ENCODE measurements around the gene RCSD1. TPM values are rescaled to one million over a fixed set of nuclear protein-coding genes. Genes with fewer than 3 reads are reported as not detected.

Gene RCSD1
- total RNA-seq, 1 donor from 2014 or later: 45.9 TPM

GRCh38 chr1:167673265-167673664, 43.2 kb downstream of the RCSD1 start:
- H3K4me1 ChIP-seq (ENCODE audit: control insufficient read depth in 3 of 3, insufficient read depth in 3 of 3, low read length in 3 of 3): peaks cover 43 to 61% (median 49%) of the 10 kb centered on the region in 3 donors
- H3K4me3 ChIP-seq (ENCODE audit: low read length in 3 of 3): no peak overlapping the region
- H3K27me3 ChIP-seq (ENCODE audit: control insufficient read depth in 3 of 3, insufficient read depth in 3 of 3, low read length in 3 of 3): no peaks in the 10 kb centered on the region
- no peak overlapping the region for H3K9ac ChIP-seq (ENCODE audit: low read depth in 1 of 3, low read length in 3 of 3)
- no peak overlapping the region for H3K27ac ChIP-seq (ENCODE audit: low read depth, low read length)
- no peaks in the 10 kb centered on the region for H3K9me3 ChIP-seq (ENCODE audit: control insufficient read depth in 3 of 3, low read length in 3 of 3)
- H3K36me3 ChIP-seq (ENCODE audit: control insufficient read depth in 3 of 3, insufficient read depth in 3 of 3, low read length in 3 of 3): peaks cover 0 to 5% (median 0%) of the 10 kb centered on the region in 3 donors

- Histone ChIP-seq H3K27me3 (ENCODE audit: control insufficient read depth in 3 of 3, insufficient read depth in 3 of 3, low read length in 3 of 3) (no peaks in the 10 kb centered on the region), H3K36me3 (ENCODE audit: control insufficient read depth in 3 of 3, insufficient read depth in 3 of 3, low read length in 3 of 3) (peaks cover 0 to 5% (median 0%) of the 10 kb centered on the region in 3 donors), H3K9me3 (ENCODE audit: control insufficient read depth in 3 of 3, low read length in 3 of 3) (no peaks in the 10 kb centered on the region), H3K4me3 (ENCODE audit: low read length in 3 of 3) (no peak overlapping the region), H3K9ac (ENCODE audit: low read depth in 1 of 3, low read length in 3 of 3) (no peak overlapping the region), H3K27ac (ENCODE audit: low read depth, low read length) (no peak overlapping the region), H3K4me1 (ENCODE audit: control insufficient read depth in 3 of 3, insufficient read depth in 3 of 3, low read length in 3 of 3) (peaks cover 34 to 61% (median 44%) of the 10 kb centered on the region in 3 donors)
These were observed 44.1 kb downstream of the RCSD1 start for GRCh38 chr1:167674156-167674555.

GRCh38 chr1:167675440-167675839, 45.4 kb downstream of the RCSD1 start:
- H3K4me3 ChIP-seq (ENCODE audit: low read length in 3 of 3): no peak overlapping the region
- H3K4me1 ChIP-seq (ENCODE audit: control insufficient read depth in 3 of 3, insufficient read depth in 3 of 3, low read length in 3 of 3): peaks cover 31 to 61% (median 42%) of the 10 kb centered on the region in 3 donors
- peaks cover 0 to 5% (median 0%) of the 10 kb centered on the region in 3 donors for H3K36me3 ChIP-seq (ENCODE audit: control insufficient read depth in 3 of 3, insufficient read depth in 3 of 3, low read length in 3 of 3)
- no peak overlapping the region for H3K27ac ChIP-seq (ENCODE audit: low read depth, low read length)
- H3K9ac ChIP-seq (ENCODE audit: low read depth in 1 of 3, low read length in 3 of 3): no peak overlapping the region
- no peaks in the 10 kb centered on the region for H3K27me3 ChIP-seq (ENCODE audit: control insufficient read depth in 3 of 3, insufficient read depth in 3 of 3, low read length in 3 of 3)
- no peaks in the 10 kb centered on the region for H3K9me3 ChIP-seq (ENCODE audit: control insufficient read depth in 3 of 3, low read length in 3 of 3)

GRCh38 chr1:167676205-167676915, 46.3 kb downstream of the RCSD1 start:
- Histone ChIP-seq H3K9me3 (ENCODE audit: control insufficient read depth in 3 of 3, low read length in 3 of 3) (no peaks in the 10 kb centered on the region), H3K27me3 (ENCODE audit: control insufficient read depth in 3 of 3, insufficient read depth in 3 of 3, low read length in 3 of 3) (no peaks in the 10 kb centered on the region), H3K27ac (ENCODE audit: low read depth, low read length) (no peak overlapping the region), H3K36me3 (ENCODE audit: control insufficient read depth in 3 of 3, insufficient read depth in 3 of 3, low read length in 3 of 3) (peaks cover 0 to 5% (median 0%) of the 10 kb centered on the region in 3 donors), H3K9ac (ENCODE audit: low read depth in 1 of 3, low read length in 3 of 3) (no peak overlapping the region), H3K4me1 (ENCODE audit: control insufficient read depth in 3 of 3, insufficient read depth in 3 of 3, low read length in 3 of 3) (peaks cover 33 to 61% (median 46%) of the 10 kb centered on the region in 3 donors), H3K4me3 (ENCODE audit: low read length in 3 of 3) (no peak overlapping the region)

GRCh38 chr1:167676916-167677848, 47.1 kb downstream of the RCSD1 start:
- H3K4me3 ChIP-seq (ENCODE audit: low read length in 3 of 3): no peak overlapping the region
- H3K36me3 ChIP-seq (ENCODE audit: control insufficient read depth in 3 of 3, insufficient read depth in 3 of 3, low read length in 3 of 3): peaks cover 0 to 5% (median 0%) of the 10 kb centered on the region in 3 donors
- H3K27ac ChIP-seq (ENCODE audit: low read depth, low read length): no peak overlapping the region

GRCh38 chr1:167678422-167678821, 48.4 kb downstream of the RCSD1 start:
- Histone ChIP-seq H3K9me3 (ENCODE audit: control insufficient read depth in 3 of 3, low read length in 3 of 3) (no peaks in the 10 kb centered on the region), H3K36me3 (ENCODE audit: control insufficient read depth in 3 of 3, insufficient read depth in 3 of 3, low read length in 3 of 3) (peaks cover 0 to 2% (median 0%) of the 10 kb centered on the region in 3 donors), H3K4me1 (ENCODE audit: control insufficient read depth in 3 of 3, insufficient read depth in 3 of 3, low read length in 3 of 3) (peaks cover 45 to 71% (median 58%) of the 10 kb centered on the region in 3 donors), H3K9ac (ENCODE audit: low read depth in 1 of 3, low read length in 3 of 3) (no peak overlapping the region), H3K27me3 (ENCODE audit: control insufficient read depth in 3 of 3, insufficient read depth in 3 of 3, low read length in 3 of 3) (no peaks in the 10 kb centered on the region), H3K4me3 (ENCODE audit: low read length in 3 of 3) (no peak overlapping the region), H3K27ac (ENCODE audit: low read depth, low read length) (no peak overlapping the region)

More at GRCh38 chr1:167676916-167677848, 47.1 kb downstream of the RCSD1 start:
- H3K4me1 ChIP-seq (ENCODE audit: control insufficient read depth in 3 of 3, insufficient read depth in 3 of 3, low read length in 3 of 3): peaks cover 33 to 60% (median 46%) of the 10 kb centered on the region in 3 donors
- no peaks in the 10 kb centered on the region for H3K27me3 ChIP-seq (ENCODE audit: control insufficient read depth in 3 of 3, insufficient read depth in 3 of 3, low read length in 3 of 3)
- no peaks in the 10 kb centered on the region for H3K9me3 ChIP-seq (ENCODE audit: control insufficient read depth in 3 of 3, low read length in 3 of 3)
- H3K9ac ChIP-seq (ENCODE audit: low read depth in 1 of 3, low read length in 3 of 3): no peak overlapping the region

- H3K9me3 ChIP-seq (ENCODE audit: control insufficient read depth in 3 of 3, low read length in 3 of 3): no peaks in the 10 kb centered on the region
- H3K4me1 ChIP-seq (ENCODE audit: control insufficient read depth in 3 of 3, insufficient read depth in 3 of 3, low read length in 3 of 3): peaks cover 49 to 72% (median 62%) of the 10 kb centered on the region in 3 donors
- no peaks in the 10 kb centered on the region for H3K27me3 ChIP-seq (ENCODE audit: control insufficient read depth in 3 of 3, insufficient read depth in 3 of 3, low read length in 3 of 3)
- no peak overlapping the region for H3K4me3 ChIP-seq (ENCODE audit: low read length in 3 of 3)
- H3K9ac ChIP-seq (ENCODE audit: low read depth in 1 of 3, low read length in 3 of 3): no peak overlapping the region
- no peak overlapping the region for H3K27ac ChIP-seq (ENCODE audit: low read depth, low read length)
- H3K36me3 ChIP-seq (ENCODE audit: control insufficient read depth in 3 of 3, insufficient read depth in 3 of 3, low read length in 3 of 3): no peaks in the 10 kb centered on the region
These were observed 48.8 kb downstream of the RCSD1 start for GRCh38 chr1:167678838-167679237.

GRCh38 chr1:167679714-167680113, 49.7 kb downstream of the RCSD1 start:
- H3K27ac ChIP-seq (ENCODE audit: low read depth, low read length): peak overlapping the region; percentile 94
- no peaks in the 10 kb centered on the region for H3K27me3 ChIP-seq (ENCODE audit: control insufficient read depth in 3 of 3, insufficient read depth in 3 of 3, low read length in 3 of 3)
- no peaks in the 10 kb centered on the region for H3K9me3 ChIP-seq (ENCODE audit: control insufficient read depth in 3 of 3, low read length in 3 of 3)
- H3K4me3 ChIP-seq (ENCODE audit: low read length in 3 of 3): no peak overlapping the region
- no peaks in the 10 kb centered on the region for H3K36me3 ChIP-seq (ENCODE audit: control insufficient read depth in 3 of 3, insufficient read depth in 3 of 3, low read length in 3 of 3)
- H3K4me1 ChIP-seq (ENCODE audit: control insufficient read depth in 3 of 3, insufficient read depth in 3 of 3, low read length in 3 of 3): peaks cover 58 to 81% (median 71%) of the 10 kb centered on the region in 3 donors
- no peak overlapping the region for H3K9ac ChIP-seq (ENCODE audit: low read depth in 1 of 3, low read length in 3 of 3)

- H3K36me3 ChIP-seq (ENCODE audit: control insufficient read depth in 3 of 3, insufficient read depth in 3 of 3, low read length in 3 of 3): no peaks in the 10 kb centered on the region
- no peaks in the 10 kb centered on the region for H3K27me3 ChIP-seq (ENCODE audit: control insufficient read depth in 3 of 3, insufficient read depth in 3 of 3, low read length in 3 of 3)
- H3K27ac ChIP-seq (ENCODE audit: low read depth, low read length): peak overlapping the region; percentile 94
- no peaks in the 10 kb centered on the region for H3K9me3 ChIP-seq (ENCODE audit: control insufficient read depth in 3 of 3, low read length in 3 of 3)
- peak overlapping the region in 1 of 3 donors; percentile 14 for H3K4me3 ChIP-seq (ENCODE audit: low read length in 3 of 3)
- H3K9ac ChIP-seq (ENCODE audit: low read depth in 1 of 3, low read length in 3 of 3): peak overlapping the region; percentile 18 to 54 (median 41)
- H3K4me1 ChIP-seq (ENCODE audit: control insufficient read depth in 3 of 3, insufficient read depth in 3 of 3, low read length in 3 of 3): peaks cover 68 to 87% (median 78%) of the 10 kb centered on the region in 3 donors
These were observed 51.0 kb downstream of the RCSD1 start for GRCh38 chr1:167681024-167681423.

Measured in skeletal muscle tissue (tissue), 4 donors.